ENCODE results near the gene APLP2.

The APLP2 gene

GRCh38 chr11:130110339-130111108 lies 40.8 kb downstream of the APLP2 start:
- Histone ChIP-seq H4K8ac (ENCODE audit: low read depth, low read length) (no peak overlapping the region), H2AK5ac (ENCODE audit: low read length) (no peak overlapping the region), H2BK120ac (ENCODE audit: low read depth, low read length) (no peak overlapping the region), H3K4me3 (ENCODE audit: low read length) (no peak overlapping the region), H3K79me1 (ENCODE audit: low read length) (peaks cover 8% of the 10 kb centered on the region), H3K9ac (ENCODE audit: low read length) (no peak overlapping the region), H3K27me3 (ENCODE audit: insufficient read depth, low read length, poor library complexity) (no peaks in the 10 kb centered on the region), H3K4me2 (ENCODE audit: low read length) (no peak overlapping the region), H2BK15ac (replicated peaks; ENCODE audit: low read depth) (no peak overlapping the region), H2BK5ac (ENCODE audit: low read length) (no peak overlapping the region), H3K23ac (ENCODE audit: low read length) (no peak overlapping the region), H4K5ac (ENCODE audit: low read length) (no peak overlapping the region), H3K18ac (ENCODE audit: low read length) (no peak overlapping the region), H3K4ac (ENCODE audit: low read depth, low read length) (no peak overlapping the region), H3K27ac (ENCODE audit: low read depth, low read length) (no peak overlapping the region), H3K4me1 (ENCODE audit: control insufficient read depth, low read depth, low read length) (no peaks in the 10 kb centered on the region), H3K36me3 (ENCODE audit: control insufficient read depth, insufficient read depth, low read length) (peaks cover 2% of the 10 kb centered on the region), H3K56ac (ENCODE audit: low read length) (no peak overlapping the region), H3K79me2 (ENCODE audit: control insufficient read depth, insufficient read depth, low read length) (peaks cover 9% of the 10 kb centered on the region)
- WGBS (ENCODE audit: extremely low coverage, insufficient coverage, low lambda C conversion rate) = no CpG with 5 or more reads among the region's 7 CpGs
- DNase-seq = no peak

- Histone ChIP-seq H2BK15ac (replicated peaks; ENCODE audit: low read depth) (no peak overlapping the region), H3K4me2 (ENCODE audit: low read length) (no peak overlapping the region), H3K4me1 (ENCODE audit: control insufficient read depth, low read depth, low read length) (no peaks in the 10 kb centered on the region), H3K79me1 (ENCODE audit: low read length) (peaks cover 6% of the 10 kb centered on the region), H3K9ac (ENCODE audit: low read length) (no peak overlapping the region), H4K5ac (ENCODE audit: low read length) (no peak overlapping the region), H2BK5ac (ENCODE audit: low read length) (no peak overlapping the region), H3K4ac (ENCODE audit: low read depth, low read length) (no peak overlapping the region), H3K27ac (ENCODE audit: low read depth, low read length) (no peak overlapping the region), H3K79me2 (ENCODE audit: control insufficient read depth, insufficient read depth, low read length) (peaks cover 3% of the 10 kb centered on the region), H2BK120ac (ENCODE audit: low read depth, low read length) (no peak overlapping the region), H3K56ac (ENCODE audit: low read length) (no peak overlapping the region), H3K4me3 (ENCODE audit: low read length) (no peak overlapping the region), H3K27me3 (ENCODE audit: insufficient read depth, low read length, poor library complexity) (no peaks in the 10 kb centered on the region), H3K36me3 (ENCODE audit: control insufficient read depth, insufficient read depth, low read length) (peaks cover 2% of the 10 kb centered on the region), H3K18ac (ENCODE audit: low read length) (no peak overlapping the region), H2AK5ac (ENCODE audit: low read length) (no peak overlapping the region), H3K23ac (ENCODE audit: low read length) (no peak overlapping the region), H4K8ac (ENCODE audit: low read depth, low read length) (no peak overlapping the region)
- no peak for DNase-seq
- no CpG with 5 or more reads among the region's 10 CpGs for WGBS (ENCODE audit: extremely low coverage, insufficient coverage, low lambda C conversion rate)
These were observed 42.6 kb downstream of the APLP2 start for GRCh38 chr11:130112071-130112830.

GRCh38 chr11:130114281-130114680 lies 44.6 kb downstream of the APLP2 start:
- H3K4me1 ChIP-seq (ENCODE audit: control insufficient read depth, low read depth, low read length) = no peaks in the 10 kb centered on the region
- peaks cover 2% of the 10 kb centered on the region for H3K36me3 ChIP-seq (ENCODE audit: control insufficient read depth, insufficient read depth, low read length)

GRCh38 chr11:130114726-130115125 lies 45.0 kb downstream of the APLP2 start:
- Histone ChIP-seq H4K5ac (ENCODE audit: low read length) (no peak overlapping the region), H2AK5ac (ENCODE audit: low read length) (no peak overlapping the region), H3K79me2 (ENCODE audit: control insufficient read depth, insufficient read depth, low read length) (peaks cover 3% of the 10 kb centered on the region), H2BK120ac (ENCODE audit: low read depth, low read length) (no peak overlapping the region), H2BK5ac (ENCODE audit: low read length) (no peak overlapping the region), H3K18ac (ENCODE audit: low read length) (no peak overlapping the region), H4K8ac (ENCODE audit: low read depth, low read length) (no peak overlapping the region), H3K4me3 (ENCODE audit: low read length) (no peak overlapping the region), H3K27me3 (ENCODE audit: insufficient read depth, low read length, poor library complexity) (no peaks in the 10 kb centered on the region), H3K56ac (ENCODE audit: low read length) (no peak overlapping the region), H3K27ac (ENCODE audit: low read depth, low read length) (no peak overlapping the region), H3K4me1 (ENCODE audit: control insufficient read depth, low read depth, low read length) (no peaks in the 10 kb centered on the region), H3K36me3 (ENCODE audit: control insufficient read depth, insufficient read depth, low read length) (peaks cover 2% of the 10 kb centered on the region), H3K4me2 (ENCODE audit: low read length) (no peak overlapping the region), H3K9ac (ENCODE audit: low read length) (no peak overlapping the region), H3K79me1 (ENCODE audit: low read length) (peaks cover 13% of the 10 kb centered on the region), H3K23ac (ENCODE audit: low read length) (no peak overlapping the region), H3K4ac (ENCODE audit: low read depth, low read length) (no peak overlapping the region), H2BK15ac (replicated peaks; ENCODE audit: low read depth) (no peak overlapping the region)
- no peak for DNase-seq
- WGBS (ENCODE audit: extremely low coverage, insufficient coverage, low lambda C conversion rate) = 100% methylated on average over 1 of the region's 4 CpGs

More at GRCh38 chr11:130114281-130114680, 44.6 kb downstream of the APLP2 start:
- no peak overlapping the region for H3K4ac ChIP-seq (ENCODE audit: low read depth, low read length)
- no peak overlapping the region for H2BK15ac ChIP-seq (replicated peaks; ENCODE audit: low read depth)
- H2BK120ac ChIP-seq (ENCODE audit: low read depth, low read length) = no peak overlapping the region
- H3K23ac ChIP-seq (ENCODE audit: low read length) = no peak overlapping the region
- no peak overlapping the region for H3K4me3 ChIP-seq (ENCODE audit: low read length)
- H3K27me3 ChIP-seq (ENCODE audit: insufficient read depth, low read length, poor library complexity) = no peaks in the 10 kb centered on the region
- no peak overlapping the region for H2AK5ac ChIP-seq (ENCODE audit: low read length)
- no peak overlapping the region for H2BK5ac ChIP-seq (ENCODE audit: low read length)
- no peak overlapping the region for H3K4me2 ChIP-seq (ENCODE audit: low read length)
- H3K9ac ChIP-seq (ENCODE audit: low read length) = no peak overlapping the region
- H3K79me2 ChIP-seq (ENCODE audit: control insufficient read depth, insufficient read depth, low read length) = peaks cover 3% of the 10 kb centered on the region
- H4K8ac ChIP-seq (ENCODE audit: low read depth, low read length) = no peak overlapping the region
- DNase-seq = no peak
- WGBS (ENCODE audit: extremely low coverage, insufficient coverage, low lambda C conversion rate) = no CpG with 5 or more reads among the region's 5 CpGs
- no peak overlapping the region for H3K56ac ChIP-seq (ENCODE audit: low read length)
- peaks cover 13% of the 10 kb centered on the region for H3K79me1 ChIP-seq (ENCODE audit: low read length)
- H3K27ac ChIP-seq (ENCODE audit: low read depth, low read length) = no peak overlapping the region
- no peak overlapping the region for H4K5ac ChIP-seq (ENCODE audit: low read length)
- no peak overlapping the region for H3K18ac ChIP-seq (ENCODE audit: low read length)

- Histone ChIP-seq H3K9ac (ENCODE audit: low read length) (no peak overlapping the region), H2AK5ac (ENCODE audit: low read length) (no peak overlapping the region), H2BK15ac (replicated peaks; ENCODE audit: low read depth) (no peak overlapping the region), H3K4me1 (ENCODE audit: control insufficient read depth, low read depth, low read length) (no peaks in the 10 kb centered on the region), H3K27me3 (ENCODE audit: insufficient read depth, low read length, poor library complexity) (no peaks in the 10 kb centered on the region), H3K79me1 (ENCODE audit: low read length) (peaks cover 14% of the 10 kb centered on the region), H3K36me3 (ENCODE audit: control insufficient read depth, insufficient read depth, low read length) (peaks cover 2% of the 10 kb centered on the region), H4K8ac (ENCODE audit: low read depth, low read length) (no peak overlapping the region), H3K4ac (ENCODE audit: low read depth, low read length) (no peak overlapping the region), H2BK120ac (ENCODE audit: low read depth, low read length) (no peak overlapping the region), H3K4me3 (ENCODE audit: low read length) (no peak overlapping the region), H3K18ac (ENCODE audit: low read length) (no peak overlapping the region), H3K79me2 (ENCODE audit: control insufficient read depth, insufficient read depth, low read length) (peaks cover 3% of the 10 kb centered on the region), H4K5ac (ENCODE audit: low read length) (no peak overlapping the region), H3K27ac (ENCODE audit: low read depth, low read length) (no peak overlapping the region), H3K4me2 (ENCODE audit: low read length) (no peak overlapping the region), H3K23ac (ENCODE audit: low read length) (no peak overlapping the region), H2BK5ac (ENCODE audit: low read length) (no peak overlapping the region), H3K56ac (ENCODE audit: low read length) (no peak overlapping the region)
- DNase-seq = no peak
- WGBS (ENCODE audit: extremely low coverage, insufficient coverage, low lambda C conversion rate) = 100% methylated on average over 1 of the region's 2 CpGs
These were observed 45.5 kb downstream of the APLP2 start for GRCh38 chr11:130115218-130115617.

Data from mesendoderm (in vitro differentiated cells).